Panc1 (cell line): ENCODE data around the gene LY6G6F. TPM values are rescaled to one million over a fixed set of nuclear protein-coding genes. Genes with fewer than 3 reads are reported as not detected.

Experiments used
- ATAC-seq: fragments of 200-7000 bp; cut with Tn5 transposase; 2 replicates; pipeline ENCODE4 v1.9.1; 2020; ENCODE audit warnings: mild to moderate bottlenecking, moderate library complexity
- BruUV-seq: library from RNA; stranded (reverse); fragments of 400-500 nt; replicated peaks from 2 replicates; lab custom pipeline; 2021; lab: Mats Ljungman, UMichigan
- CTCF ChIA-PET: fragments of 300-600 bp; sonication (Branson Sonifier 250); formaldehyde crosslinking; loops from one replicate; lab custom pipeline; 2022; ENCODE audit warnings: antibody characterized with exemption; lab: Charles Lee
- POLR2A ChIA-PET: fragments of 300-600 bp; sonication (Branson Sonifier 250); formaldehyde crosslinking; loops from one replicate; lab custom pipeline; 2022; ENCODE audit warnings: antibody characterized with exemption; lab: Charles Lee
- DNase-seq: peaks from one replicate; pipeline ENCODE4 v3.0.0-alpha.2; 2010; ENCODE audit warnings: low read depth, low spot score
- H3K27ac ChIP-seq: 2 replicates; pipeline ENCODE4 v1.5.1; 2011; ENCODE audit warnings: mild to moderate bottlenecking, low read length, inconsistent platforms
- H3K27me3 ChIP-seq: fragments of 200-500 bp; sonication (Bioruptor generic); 2 replicates; pipeline ENCODE4 v1.6.0; 2014; ENCODE audit warnings: low read length, inconsistent platforms; ENCODE audit not compliant: control insufficient read depth, insufficient read depth
- H3K36me3 ChIP-seq: fragments of 200-500 bp; sonication (Bioruptor generic); 2 replicates; pipeline ENCODE4 v1.5.1; 2014; ENCODE audit warnings: inconsistent platforms, mild to moderate bottlenecking, low read length, moderate library complexity; ENCODE audit not compliant: control insufficient read depth, insufficient read depth
- H3K4me1 ChIP-seq: 2 replicates; pipeline ENCODE4 v1.5.1; 2011; ENCODE audit warnings: inconsistent platforms, mild to moderate bottlenecking, low read length, moderate library complexity; ENCODE audit not compliant: control insufficient read depth, insufficient read depth
- H3K4me3 ChIP-seq, 2 experiments: 2 replicates each; pipeline ENCODE4 v1.5.1; 2011 to 2012; ENCODE audit warnings: low read depth in 2 of 2, low read length in 2 of 2, mild to moderate bottlenecking in 2 of 2, inconsistent platforms in 1 of 2, moderate library complexity in 1 of 2
- H3K9me3 ChIP-seq: fragments of 200-500 bp; sonication (Bioruptor generic); 2 replicates; pipeline ENCODE4 v1.5.1; 2014; ENCODE audit warnings: low read depth, mild to moderate bottlenecking, inconsistent platforms, low read length, moderate library complexity; ENCODE audit not compliant: control insufficient read depth, insufficient read depth
- POLR2AphosphoS5 ChIP-seq: IDR thresholded peaks from 2 replicates; pipeline ENCODE4 v1.6.1; 2012; ENCODE audit warnings: mild to moderate bottlenecking, low read depth, low read length, moderate library complexity
- SIN3A ChIP-seq: IDR thresholded peaks from 2 replicates; pipeline ENCODE4 v1.6.1; 2012; ENCODE audit warnings: low read depth, mild to moderate bottlenecking, low read length, moderate library complexity, borderline replicate concordance; ENCODE audit not compliant: insufficient read depth
- TCF7L2 ChIP-seq: IDR thresholded peaks from 2 replicates; pipeline ENCODE4 v1.6.1; 2011; ENCODE audit warnings: mild to moderate bottlenecking, low read depth, low read length, inconsistent platforms
- in situ Hi-C: cut with HindIII; loops from 2 replicates; pipeline ENCODE4 v1.10.0; 2016; ENCODE audit warnings: low sequenced_read_pairs, low pct_unique_long_range_greater_than_20kb
- intact Hi-C: fragments of 100-400 bp; cut with micrococcal nuclease; formaldehyde crosslinking; loops from one replicate; pipeline ENCODE4 v1.10.0; 2022; ENCODE audit not compliant: unreplicated experiment
- total RNA-seq: library from RNA; stranded (reverse); gene quantifications from one replicate; pipeline ENCODE4 v1.2.1, GENCODE V29; 2021; ENCODE audit not compliant: unreplicated experiment
- TF ChIP-seq, protein P1 (sequence below), 2 experiments: IDR thresholded peaks; 2 replicates each; pipeline ENCODE4 v1.6.1; 2011 to 2012; ENCODE audit warnings: low read depth in 2 of 2, control low read depth in 1 of 2, low read length in 1 of 2, mild to moderate bottlenecking in 1 of 2, moderate library complexity in 1 of 2; ENCODE audit not compliant: insufficient read depth in 1 of 2
- TF ChIP-seq, protein P2 (sequence below): fragments of 450-650 bp; IDR thresholded peaks from 2 replicates; pipeline ENCODE4 v1.5.1; 2017; ENCODE audit warnings: mild to moderate bottlenecking

Gene LY6G6F
- total RNA-seq, 1 experiment from 2014 or later: not detected

DNA sequence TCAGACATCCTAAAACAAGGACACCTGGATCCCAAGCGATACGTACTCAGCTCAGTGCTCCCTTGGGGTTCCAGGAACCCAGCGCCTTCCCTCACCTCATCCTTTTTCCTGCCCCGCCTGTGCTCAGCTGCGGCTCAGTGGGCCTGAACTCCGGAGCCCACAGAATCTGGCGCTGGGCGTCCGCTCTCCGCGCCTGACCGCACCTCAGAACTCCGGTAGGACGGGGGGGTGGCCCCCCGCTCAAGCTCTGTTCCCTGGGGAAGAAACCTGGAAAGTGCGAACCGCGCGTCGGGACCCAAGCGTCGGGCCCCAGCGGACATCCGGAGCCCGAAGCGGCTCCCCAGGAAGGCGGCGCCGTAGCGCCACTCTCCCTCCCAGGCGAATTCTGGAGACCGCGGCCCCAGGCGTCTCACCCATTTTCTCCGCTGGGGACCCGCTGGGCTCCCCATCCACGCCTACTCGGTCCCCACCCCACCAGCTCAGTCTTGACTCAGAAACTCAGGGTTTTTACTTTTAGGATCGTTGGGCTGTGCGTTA is 25.5 kb upstream of the LY6G6F start:
- H3K4me1 ChIP-seq: peaks cover 4% of the 10 kb centered on the region; the same call in 1 of the 2 replicates
- ChIA-PET POLR2A (interaction anchor here (0.7 kb wide), 2 partner anchors 61 to 115 kb away, joined by 4 to 11 read pairs; no protein-coding TSS in a partner anchor), CTCF (interaction anchor here (0.6 kb wide), 1 partner anchor 13 kb away, joined by 3 read pairs; no protein-coding TSS in a partner anchor)
- no peak overlapping the region for H3K4me3 ChIP-seq
- H3K36me3 ChIP-seq: no peaks in the 10 kb centered on the region
- intact Hi-C loops: loop anchor here (5.0 kb wide), 2 partner anchors 91 to 151 kb away; no protein-coding TSS in a partner anchor
- ATAC-seq: no peak
- no peaks in the 10 kb centered on the region for H3K9me3 ChIP-seq
- no peak for TF ChIP-seq TCF7L2
- TF ChIP-seq, protein P1, sequence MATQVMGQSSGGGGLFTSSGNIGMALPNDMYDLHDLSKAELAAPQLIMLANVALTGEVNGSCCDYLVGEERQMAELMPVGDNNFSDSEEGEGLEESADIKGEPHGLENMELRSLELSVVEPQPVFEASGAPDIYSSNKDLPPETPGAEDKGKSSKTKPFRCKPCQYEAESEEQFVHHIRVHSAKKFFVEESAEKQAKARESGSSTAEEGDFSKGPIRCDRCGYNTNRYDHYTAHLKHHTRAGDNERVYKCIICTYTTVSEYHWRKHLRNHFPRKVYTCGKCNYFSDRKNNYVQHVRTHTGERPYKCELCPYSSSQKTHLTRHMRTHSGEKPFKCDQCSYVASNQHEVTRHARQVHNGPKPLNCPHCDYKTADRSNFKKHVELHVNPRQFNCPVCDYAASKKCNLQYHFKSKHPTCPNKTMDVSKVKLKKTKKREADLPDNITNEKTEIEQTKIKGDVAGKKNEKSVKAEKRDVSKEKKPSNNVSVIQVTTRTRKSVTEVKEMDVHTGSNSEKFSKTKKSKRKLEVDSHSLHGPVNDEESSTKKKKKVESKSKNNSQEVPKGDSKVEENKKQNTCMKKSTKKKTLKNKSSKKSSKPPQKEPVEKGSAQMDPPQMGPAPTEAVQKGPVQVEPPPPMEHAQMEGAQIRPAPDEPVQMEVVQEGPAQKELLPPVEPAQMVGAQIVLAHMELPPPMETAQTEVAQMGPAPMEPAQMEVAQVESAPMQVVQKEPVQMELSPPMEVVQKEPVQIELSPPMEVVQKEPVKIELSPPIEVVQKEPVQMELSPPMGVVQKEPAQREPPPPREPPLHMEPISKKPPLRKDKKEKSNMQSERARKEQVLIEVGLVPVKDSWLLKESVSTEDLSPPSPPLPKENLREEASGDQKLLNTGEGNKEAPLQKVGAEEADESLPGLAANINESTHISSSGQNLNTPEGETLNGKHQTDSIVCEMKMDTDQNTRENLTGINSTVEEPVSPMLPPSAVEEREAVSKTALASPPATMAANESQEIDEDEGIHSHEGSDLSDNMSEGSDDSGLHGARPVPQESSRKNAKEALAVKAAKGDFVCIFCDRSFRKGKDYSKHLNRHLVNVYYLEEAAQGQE (IDR thresholded peaks at IDR 0.05; ENCODE audit: insufficient read depth in 1 of 2, low read depth in 2 of 2, low read length in 1 of 2): no peak
- TF ChIP-seq, protein P2, sequence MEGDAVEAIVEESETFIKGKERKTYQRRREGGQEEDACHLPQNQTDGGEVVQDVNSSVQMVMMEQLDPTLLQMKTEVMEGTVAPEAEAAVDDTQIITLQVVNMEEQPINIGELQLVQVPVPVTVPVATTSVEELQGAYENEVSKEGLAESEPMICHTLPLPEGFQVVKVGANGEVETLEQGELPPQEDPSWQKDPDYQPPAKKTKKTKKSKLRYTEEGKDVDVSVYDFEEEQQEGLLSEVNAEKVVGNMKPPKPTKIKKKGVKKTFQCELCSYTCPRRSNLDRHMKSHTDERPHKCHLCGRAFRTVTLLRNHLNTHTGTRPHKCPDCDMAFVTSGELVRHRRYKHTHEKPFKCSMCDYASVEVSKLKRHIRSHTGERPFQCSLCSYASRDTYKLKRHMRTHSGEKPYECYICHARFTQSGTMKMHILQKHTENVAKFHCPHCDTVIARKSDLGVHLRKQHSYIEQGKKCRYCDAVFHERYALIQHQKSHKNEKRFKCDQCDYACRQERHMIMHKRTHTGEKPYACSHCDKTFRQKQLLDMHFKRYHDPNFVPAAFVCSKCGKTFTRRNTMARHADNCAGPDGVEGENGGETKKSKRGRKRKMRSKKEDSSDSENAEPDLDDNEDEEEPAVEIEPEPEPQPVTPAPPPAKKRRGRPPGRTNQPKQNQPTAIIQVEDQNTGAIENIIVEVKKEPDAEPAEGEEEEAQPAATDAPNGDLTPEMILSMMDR: no peak
- no peak for TF ChIP-seq SIN3A
- no peak for TF ChIP-seq POLR2AphosphoS5
- no TSS peak for BruUV-seq
- no peak for DNase-seq
- no peaks in the 10 kb centered on the region for H3K27me3 ChIP-seq
- no peak overlapping the region for H3K27ac ChIP-seq
- in situ Hi-C loops: no loop called here

DNA sequence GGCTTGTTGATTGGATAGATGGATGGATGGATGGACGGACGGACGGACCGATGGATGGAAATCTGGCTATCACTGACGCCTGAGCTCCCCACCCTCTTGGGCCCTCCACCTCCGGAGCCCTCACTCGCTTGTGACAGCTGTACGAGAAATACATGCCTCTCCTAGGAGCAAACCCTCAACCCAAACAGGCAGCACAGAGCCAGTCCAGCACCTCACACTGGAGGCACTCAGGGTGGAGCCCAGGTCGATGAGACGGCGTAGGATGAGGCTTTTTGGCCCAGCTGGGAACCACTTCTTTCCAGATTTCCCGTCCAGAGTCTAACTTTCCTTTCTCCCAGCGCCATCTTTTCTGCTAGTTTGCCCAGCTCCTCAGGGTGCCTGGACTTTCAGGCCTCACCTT is 23.1 kb upstream of the LY6G6F start:
- Histone ChIP-seq H3K4me1 (peaks cover 4% of the 10 kb centered on the region; the same call in 1 of the 2 replicates), H3K9me3 (no peaks in the 10 kb centered on the region), H3K36me3 (0 out of 2 replicates have a peak, but pooled peaks cover 2% of the 10 kb centered on the region), H3K27me3 (no peaks in the 10 kb centered on the region), H3K4me3 (no peak overlapping the region), H3K27ac (no peak overlapping the region)
- intact Hi-C loops (loop anchor here (5.0 kb wide), 2 partner anchors 89 to 149 kb away; no protein-coding TSS in a partner anchor), in situ Hi-C loops (no loop called here)
- DNase-seq (no peak), ATAC-seq (no peak)
- no TSS peak for BruUV-seq
- CTCF ChIA-PET: no interaction called here
- TF ChIP-seq, protein P2: no peak
- TF ChIP-seq SIN3A: no peak
- TF ChIP-seq POLR2AphosphoS5: no peak
- no peak for TF ChIP-seq TCF7L2
- TF ChIP-seq, protein P1 (IDR thresholded peaks at IDR 0.05; ENCODE audit: insufficient read depth in 1 of 2, low read depth in 2 of 2, low read length in 1 of 2): no peak
- POLR2A ChIA-PET: no interaction called here
